GM10266 (cell line): ENCODE data around the gene DLD.

Experiments used
- DNase-seq: peaks from one replicate; pipeline ENCODE4 v3.0.0; 2012; ENCODE audit errors: extremely low spot score
- TF ChIP-seq, protein P1 (sequence below): IDR thresholded peaks from 2 replicates; pipeline ENCODE4 v1.5.1; 2012; ENCODE audit warnings: mild to moderate bottlenecking, low read depth; ENCODE audit not compliant: control insufficient read depth, insufficient read depth; ENCODE audit errors: missing control alignments

The DLD gene

DNA sequence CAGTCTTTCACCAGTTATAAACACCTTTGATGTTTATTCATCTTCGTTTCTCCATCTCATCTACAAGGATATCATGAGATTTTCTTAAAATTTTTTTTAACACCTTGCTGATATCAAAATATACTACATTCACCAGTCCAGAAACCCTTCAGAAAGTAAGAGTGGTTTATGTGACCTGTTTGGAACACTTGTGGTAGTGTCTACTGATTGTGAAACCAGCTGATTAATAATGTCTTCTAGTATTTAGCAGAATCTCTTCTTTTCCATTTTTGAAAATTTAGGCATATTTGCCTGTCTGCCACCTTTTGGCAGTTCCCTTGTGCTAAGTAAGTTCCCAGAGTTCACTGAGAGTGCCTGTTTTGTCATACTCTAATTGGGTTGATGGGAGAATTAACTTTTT is 18.5 kb downstream of the DLD start:
- DNase-seq = no peak
- TF ChIP-seq, protein P1, sequence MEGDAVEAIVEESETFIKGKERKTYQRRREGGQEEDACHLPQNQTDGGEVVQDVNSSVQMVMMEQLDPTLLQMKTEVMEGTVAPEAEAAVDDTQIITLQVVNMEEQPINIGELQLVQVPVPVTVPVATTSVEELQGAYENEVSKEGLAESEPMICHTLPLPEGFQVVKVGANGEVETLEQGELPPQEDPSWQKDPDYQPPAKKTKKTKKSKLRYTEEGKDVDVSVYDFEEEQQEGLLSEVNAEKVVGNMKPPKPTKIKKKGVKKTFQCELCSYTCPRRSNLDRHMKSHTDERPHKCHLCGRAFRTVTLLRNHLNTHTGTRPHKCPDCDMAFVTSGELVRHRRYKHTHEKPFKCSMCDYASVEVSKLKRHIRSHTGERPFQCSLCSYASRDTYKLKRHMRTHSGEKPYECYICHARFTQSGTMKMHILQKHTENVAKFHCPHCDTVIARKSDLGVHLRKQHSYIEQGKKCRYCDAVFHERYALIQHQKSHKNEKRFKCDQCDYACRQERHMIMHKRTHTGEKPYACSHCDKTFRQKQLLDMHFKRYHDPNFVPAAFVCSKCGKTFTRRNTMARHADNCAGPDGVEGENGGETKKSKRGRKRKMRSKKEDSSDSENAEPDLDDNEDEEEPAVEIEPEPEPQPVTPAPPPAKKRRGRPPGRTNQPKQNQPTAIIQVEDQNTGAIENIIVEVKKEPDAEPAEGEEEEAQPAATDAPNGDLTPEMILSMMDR = no peak

DNA sequence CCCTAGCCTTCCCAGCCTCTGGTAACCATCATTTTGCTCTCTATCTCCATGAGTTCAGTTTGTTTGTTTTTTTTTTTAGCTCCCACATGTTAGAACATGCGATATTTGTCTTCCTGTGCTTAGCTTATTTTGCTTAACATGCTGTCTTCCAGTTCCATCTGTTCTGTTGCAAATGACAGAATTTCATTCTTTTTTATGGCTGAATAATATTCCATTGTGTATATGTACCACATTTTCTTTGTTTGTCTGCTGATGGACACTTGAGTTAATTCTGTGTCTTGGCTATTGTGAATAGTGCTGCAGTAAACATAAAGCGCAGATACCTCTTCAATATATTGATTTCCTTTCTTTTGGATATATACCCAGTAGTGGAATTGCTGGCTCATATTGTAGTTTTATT is 21.0 kb downstream of the DLD start:
- TF ChIP-seq, protein P1 = no peak
- DNase-seq = no peak

GRCh38 chr7:107913851-107914250 is 22.9 kb downstream of the DLD start:
- no peak for DNase-seq
- TF ChIP-seq, protein P1 = no peak

GRCh38 chr7:107914831-107915230 is 23.8 kb downstream of the DLD start:
- TF ChIP-seq, protein P1 = no peak

GRCh38 chr7:107915541-107915940 is 24.6 kb downstream of the DLD start:
- TF ChIP-seq, protein P1 = no peak
- DNase-seq = no peak

More at GRCh38 chr7:107914831-107915230, 23.8 kb downstream of the DLD start:
- no peak for DNase-seq

- no peak for DNase-seq
- TF ChIP-seq, protein P1 = no peak
Measured at GRCh38 chr7:107917763-107918651, 27.0 kb downstream of the DLD start.

- TF ChIP-seq, protein P1 = no peak
Measured at GRCh38 chr7:107918948-107919347, 28.0 kb downstream of the DLD start.

More at GRCh38 chr7:107918948-107919347, 28.0 kb downstream of the DLD start:
- no peak for DNase-seq
